NCI-H460 (cell line): Measurements from ENCODE around the gene UBE3A. TPM values are rescaled to one million over a fixed set of nuclear protein-coding genes. Genes with fewer than 3 reads are reported as not detected.

ENCODE experiments used
- DNase-seq: peaks from one replicate; pipeline ENCODE4 v3.0.0-alpha.2; 2016; ENCODE audit warnings: low read depth; ENCODE audit errors: extremely low read depth
- total RNA-seq: library from RNA; depleted of rRNA; stranded (reverse); fragments of >200 nt; shearing (Covaris generic); gene quantifications from 2 replicates; pipeline ENCODE4 v1.2.3, GENCODE V29; 2014

UBE3A gene
- total RNA-seq, 1 experiment from 2014 or later, result 82.6 TPM

- DNase-seq, result no peak
Measured at GRCh38 chr15:25335279-25335678, 103.5 kb downstream of the UBE3A start.

- DNase-seq, result no peak
Measured at GRCh38 chr15:25333049-25333448, 105.8 kb downstream of the UBE3A start.

DNA sequence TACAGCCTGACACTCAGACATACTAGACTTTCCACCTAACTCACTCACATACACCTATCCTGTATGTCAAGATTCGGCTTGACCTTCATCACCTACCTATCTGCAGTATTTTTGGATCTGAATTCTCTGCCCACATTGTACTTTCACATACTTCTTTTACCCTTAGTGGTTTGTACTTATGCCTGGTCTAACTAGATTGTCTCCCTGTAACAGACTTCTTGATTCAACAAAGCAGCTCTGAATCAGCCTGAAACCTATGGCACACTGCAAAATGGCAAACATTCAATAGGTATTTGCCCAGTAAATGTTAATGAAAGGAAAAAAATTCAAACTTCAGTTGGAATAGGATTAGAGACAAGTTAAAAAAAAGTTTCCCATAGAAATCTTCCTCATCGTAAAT is 106.5 kb downstream of the UBE3A start:
- DNase-seq, result no peak

DNA sequence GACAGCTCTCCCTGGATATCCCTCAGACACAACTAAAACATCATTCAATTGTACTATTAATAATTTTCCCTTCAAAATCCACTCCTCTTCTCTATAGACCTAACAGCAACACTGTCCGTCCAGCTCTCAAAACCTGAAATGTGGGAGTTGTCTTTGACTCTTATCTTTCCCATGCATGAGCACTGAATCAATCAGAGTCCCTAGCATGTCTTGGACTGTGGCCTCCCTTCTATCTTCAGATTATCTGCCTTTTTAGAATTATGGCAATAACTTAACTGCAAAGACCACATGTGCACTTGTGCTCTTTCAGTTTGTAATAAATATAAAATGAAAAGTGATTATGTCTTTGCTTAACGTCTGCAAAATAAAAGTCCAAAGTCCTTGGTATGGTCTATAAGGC is 107.0 kb downstream of the UBE3A start:
- no peak for DNase-seq

DNA sequence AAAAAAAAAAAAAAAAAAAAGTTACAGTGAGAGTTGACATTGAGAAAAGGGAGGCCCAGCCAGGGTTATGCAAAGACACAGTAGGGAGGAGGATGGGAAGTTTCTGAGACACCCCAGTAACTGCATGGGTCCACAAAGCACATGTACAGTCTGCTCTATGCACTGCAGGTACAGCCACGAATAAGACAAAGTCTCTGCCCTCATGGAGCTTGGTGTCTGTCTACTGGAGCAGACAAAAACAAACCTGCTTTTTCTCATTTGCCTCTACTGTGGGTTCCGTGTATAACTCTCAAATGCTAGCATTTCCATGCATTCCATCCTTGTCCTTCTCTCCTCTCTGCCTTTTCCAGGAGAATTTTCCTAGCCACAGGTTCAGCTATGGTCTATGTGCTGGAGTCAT is 107.4 kb downstream of the UBE3A start:
- no peak for DNase-seq

- no peak for DNase-seq
Measured at GRCh38 chr15:25329696-25330095, 109.1 kb downstream of the UBE3A start.

GRCh38 chr15:25327686-25328085 is 111.1 kb downstream of the UBE3A start:
- no peak for DNase-seq

- DNase-seq, result no peak
Measured at GRCh38 chr15:25325187-25325586, 113.6 kb downstream of the UBE3A start.

DNA sequence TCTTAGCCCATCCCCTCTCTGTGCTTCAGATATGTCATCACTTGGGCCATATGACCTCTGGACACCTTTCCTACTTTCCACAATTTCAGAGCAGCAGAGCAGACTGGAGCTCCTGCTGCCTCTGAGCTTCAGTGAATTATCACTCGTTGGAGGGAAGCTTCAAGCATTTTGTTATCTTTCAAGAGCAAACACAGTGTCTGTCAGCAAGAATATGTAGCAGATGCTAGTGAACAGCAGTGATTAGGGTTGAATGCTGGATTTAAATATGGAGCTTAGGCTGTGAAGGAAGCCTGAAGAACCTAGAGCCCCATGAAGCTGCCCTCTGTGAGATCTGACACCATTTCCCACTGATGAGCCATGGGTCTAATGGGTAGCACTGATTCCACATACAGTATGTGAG is 115.4 kb downstream of the UBE3A start:
- no peak for DNase-seq

DNA sequence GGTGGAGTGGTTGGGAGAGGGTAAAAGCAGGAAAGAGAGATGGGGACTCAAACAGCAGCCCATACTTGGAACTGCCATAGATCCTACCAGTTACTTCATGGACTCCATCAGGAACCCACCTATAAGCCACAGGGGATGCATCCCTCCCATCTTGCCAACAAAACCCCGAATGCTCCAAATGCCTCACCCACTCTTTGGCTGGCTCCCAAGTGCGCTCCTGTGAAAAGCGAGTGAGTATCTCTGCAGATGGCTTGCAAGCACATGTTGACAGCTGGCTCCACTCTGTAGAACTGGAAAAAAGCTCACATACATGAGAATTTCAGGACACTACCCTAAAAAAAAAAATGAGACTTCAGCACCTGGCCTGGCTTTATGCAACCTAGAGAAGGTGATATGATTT is 151.0 kb downstream of the UBE3A start:
- no peak for DNase-seq
